A673 (cell line): ENCODE data around the gene FSTL4. TPM values are rescaled to one million over a fixed set of nuclear protein-coding genes. Genes with fewer than 3 reads are reported as not detected.

Experiments used
- BruUV-seq: library from RNA; stranded (reverse); fragments of 400-500 nt; replicated peaks from 2 replicates; lab custom pipeline; 2021; lab: Mats Ljungman, UMichigan
- CTCF ChIA-PET: fragments of 300-600 bp; sonication (Branson Sonifier 250); formaldehyde crosslinking; loops from one replicate; lab custom pipeline; 2022; ENCODE audit warnings: antibody characterized with exemption; lab: Charles Lee
- POLR2A ChIA-PET: fragments of 300-600 bp; sonication (Branson Sonifier 250); formaldehyde crosslinking; loops from one replicate; lab custom pipeline; 2022; ENCODE audit warnings: antibody characterized with exemption; ENCODE audit not compliant: low non-redundant PET; lab: Charles Lee
- DNase-seq: peaks from one replicate; pipeline ENCODE4 v3.0.0-alpha.2; 2015; ENCODE audit warnings: low spot score
- H3K27ac ChIP-seq: fragments of 200-600 bp; sonication (generic); 2 replicates; pipeline ENCODE4 v1.5.1; 2016; ENCODE audit warnings: mixed run types, low read depth, mild to moderate bottlenecking, mixed read lengths, antibody characterized with exemption, low read length; ENCODE audit not compliant: poor library complexity, severe bottlenecking
- H3K27me3 ChIP-seq: fragments of 200-600 bp; sonication (generic); replicated peaks from 2 replicates; pipeline ENCODE4 v1.6.1; 2017; ENCODE audit warnings: mixed run types, low read depth, mild to moderate bottlenecking, mixed read lengths, antibody characterized with exemption, low read length; ENCODE audit not compliant: insufficient read depth, poor library complexity
- H3K36me3 ChIP-seq: fragments of 200-600 bp; sonication (generic); 2 replicates; pipeline ENCODE4 v1.6.1; 2016; ENCODE audit warnings: mixed run types, mild to moderate bottlenecking, mixed read lengths, antibody characterized with exemption, low read length; ENCODE audit not compliant: insufficient read depth, poor library complexity, severe bottlenecking
- H3K4me1 ChIP-seq: fragments of 200-600 bp; sonication (generic); 2 replicates; pipeline ENCODE4 v1.6.1; 2017; ENCODE audit warnings: mixed run types, mild to moderate bottlenecking, mixed read lengths, antibody characterized with exemption, low read length; ENCODE audit not compliant: insufficient read depth, poor library complexity, severe bottlenecking
- H3K4me3 ChIP-seq: fragments of 200-600 bp; sonication (generic); 2 replicates; pipeline ENCODE4 v1.5.1; 2016; ENCODE audit warnings: low read depth, mixed run types, mild to moderate bottlenecking, mixed read lengths, low read length; ENCODE audit not compliant: poor library complexity, severe bottlenecking
- H3K9me3 ChIP-seq: fragments of 200-600 bp; sonication (generic); 2 replicates; pipeline ENCODE4 v1.6.1; 2016; ENCODE audit warnings: mixed run types, low read depth, mild to moderate bottlenecking, mixed read lengths, antibody characterized with exemption, low read length; ENCODE audit not compliant: poor library complexity, severe bottlenecking
- EZH2 ChIP-seq: fragments of 200-600 bp; sonication (generic); IDR thresholded peaks from 2 replicates; pipeline ENCODE4 v1.6.1; 2017; ENCODE audit warnings: borderline replicate concordance, low read depth, mild to moderate bottlenecking, mixed read lengths, antibody characterized with exemption, low read length; ENCODE audit not compliant: poor library complexity, severe bottlenecking
- intact Hi-C: fragments of 100-400 bp; cut with micrococcal nuclease; formaldehyde crosslinking; loops from one replicate; pipeline ENCODE4 v1.10.0; 2022; ENCODE audit not compliant: unreplicated experiment
- total RNA-seq: library from RNA; stranded (reverse); gene quantifications from 2 replicates; pipeline ENCODE4 v1.2.3, GENCODE V29; 2021
- TF ChIP-seq, protein P1 (sequence below): fragments of 300-800, 200-600 bp; sonication (generic); conservative IDR thresholded peaks from 2 replicates; pipeline ENCODE4 v1.5.1; 2017; ENCODE audit warnings: low read depth, mild to moderate bottlenecking, antibody characterized with exemption, low read length, moderate library complexity, mixed read lengths

The FSTL4 gene
- total RNA-seq, 1 experiment from 2014 or later = 0.86 TPM

DNA sequence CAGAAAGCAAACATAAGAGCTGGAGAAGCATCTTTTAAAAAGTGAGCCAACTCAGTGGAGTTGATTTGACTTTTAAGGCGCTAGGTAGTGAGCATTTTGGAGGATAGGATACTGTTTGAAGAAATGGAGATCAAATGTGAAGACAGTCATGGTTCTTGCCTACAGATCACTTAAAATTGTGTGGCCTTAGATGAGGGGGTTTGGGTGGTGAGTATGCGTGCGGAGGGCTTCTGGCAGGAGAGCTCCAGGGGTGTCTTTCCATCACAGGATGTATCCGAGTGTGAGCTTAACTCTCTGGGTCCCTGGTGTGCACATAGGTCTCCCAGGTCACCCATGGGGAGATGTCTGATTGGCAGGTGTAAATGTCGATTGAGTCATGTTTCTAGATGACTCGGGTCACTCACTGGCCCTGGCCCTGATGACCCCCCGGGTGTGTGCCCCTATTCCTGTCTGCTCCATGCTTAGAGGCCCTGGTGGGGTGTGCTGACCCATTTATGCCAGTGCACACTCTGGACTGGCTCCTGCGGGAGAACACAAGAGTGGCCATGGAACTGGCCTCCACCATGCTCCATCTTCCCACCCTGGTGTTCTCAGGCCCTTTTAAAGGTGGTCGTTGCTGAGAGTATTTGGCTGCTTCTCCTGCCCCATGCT is 274.4 kb downstream of the FSTL4 start:
- DNase-seq = no peak
- no peaks in the 10 kb centered on the region for H3K27me3 ChIP-seq
- ChIA-PET CTCF (no interaction called here), POLR2A (interaction anchor here (0.6 kb wide), 1 partner anchor 111 kb away, joined by 6 read pairs; no protein-coding TSS in a partner anchor)
- H3K4me3 ChIP-seq = no peak overlapping the region
- no peak overlapping the region for H3K27ac ChIP-seq
- intact Hi-C loops = no loop called here
- BruUV-seq = no TSS peak
- no peaks in the 10 kb centered on the region for H3K9me3 ChIP-seq
- TF ChIP-seq, protein P1, sequence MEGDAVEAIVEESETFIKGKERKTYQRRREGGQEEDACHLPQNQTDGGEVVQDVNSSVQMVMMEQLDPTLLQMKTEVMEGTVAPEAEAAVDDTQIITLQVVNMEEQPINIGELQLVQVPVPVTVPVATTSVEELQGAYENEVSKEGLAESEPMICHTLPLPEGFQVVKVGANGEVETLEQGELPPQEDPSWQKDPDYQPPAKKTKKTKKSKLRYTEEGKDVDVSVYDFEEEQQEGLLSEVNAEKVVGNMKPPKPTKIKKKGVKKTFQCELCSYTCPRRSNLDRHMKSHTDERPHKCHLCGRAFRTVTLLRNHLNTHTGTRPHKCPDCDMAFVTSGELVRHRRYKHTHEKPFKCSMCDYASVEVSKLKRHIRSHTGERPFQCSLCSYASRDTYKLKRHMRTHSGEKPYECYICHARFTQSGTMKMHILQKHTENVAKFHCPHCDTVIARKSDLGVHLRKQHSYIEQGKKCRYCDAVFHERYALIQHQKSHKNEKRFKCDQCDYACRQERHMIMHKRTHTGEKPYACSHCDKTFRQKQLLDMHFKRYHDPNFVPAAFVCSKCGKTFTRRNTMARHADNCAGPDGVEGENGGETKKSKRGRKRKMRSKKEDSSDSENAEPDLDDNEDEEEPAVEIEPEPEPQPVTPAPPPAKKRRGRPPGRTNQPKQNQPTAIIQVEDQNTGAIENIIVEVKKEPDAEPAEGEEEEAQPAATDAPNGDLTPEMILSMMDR = no peak
- TF ChIP-seq EZH2 = no peak
- no peaks in the 10 kb centered on the region for H3K36me3 ChIP-seq
- no peaks in the 10 kb centered on the region for H3K4me1 ChIP-seq

DNA sequence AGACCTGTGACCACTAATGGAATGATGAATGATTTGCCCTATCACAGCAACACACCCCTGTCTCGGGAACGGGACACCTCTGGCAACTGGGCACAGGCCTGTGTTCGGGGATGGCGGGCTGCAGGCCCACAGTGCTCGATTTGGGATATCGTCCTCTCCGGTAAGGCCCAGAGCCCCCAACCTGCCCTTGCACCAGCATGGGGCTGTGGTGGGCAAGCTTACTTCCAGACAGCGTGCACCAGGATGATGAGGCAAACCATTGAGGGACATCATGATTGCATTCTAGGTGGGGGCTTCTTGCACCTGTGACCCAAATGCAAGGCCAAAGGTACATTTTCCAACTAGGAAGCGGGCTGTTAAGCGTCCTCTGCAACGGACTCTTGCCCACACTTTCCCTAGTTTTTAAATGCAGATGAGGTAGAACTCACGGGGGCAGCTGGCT is 275.4 kb downstream of the FSTL4 start:
- H3K4me1 ChIP-seq = no peaks in the 10 kb centered on the region
- ChIA-PET POLR2A (no interaction called here), CTCF (no interaction called here)
- DNase-seq = no peak
- H3K4me3 ChIP-seq = no peak overlapping the region
- no peak overlapping the region for H3K27ac ChIP-seq
- H3K27me3 ChIP-seq = no peaks in the 10 kb centered on the region
- no peaks in the 10 kb centered on the region for H3K9me3 ChIP-seq
- intact Hi-C loops = no loop called here
- no peak for TF ChIP-seq EZH2
- TF ChIP-seq, protein P1 = no peak
- no peaks in the 10 kb centered on the region for H3K36me3 ChIP-seq
- no TSS peak for BruUV-seq

DNA sequence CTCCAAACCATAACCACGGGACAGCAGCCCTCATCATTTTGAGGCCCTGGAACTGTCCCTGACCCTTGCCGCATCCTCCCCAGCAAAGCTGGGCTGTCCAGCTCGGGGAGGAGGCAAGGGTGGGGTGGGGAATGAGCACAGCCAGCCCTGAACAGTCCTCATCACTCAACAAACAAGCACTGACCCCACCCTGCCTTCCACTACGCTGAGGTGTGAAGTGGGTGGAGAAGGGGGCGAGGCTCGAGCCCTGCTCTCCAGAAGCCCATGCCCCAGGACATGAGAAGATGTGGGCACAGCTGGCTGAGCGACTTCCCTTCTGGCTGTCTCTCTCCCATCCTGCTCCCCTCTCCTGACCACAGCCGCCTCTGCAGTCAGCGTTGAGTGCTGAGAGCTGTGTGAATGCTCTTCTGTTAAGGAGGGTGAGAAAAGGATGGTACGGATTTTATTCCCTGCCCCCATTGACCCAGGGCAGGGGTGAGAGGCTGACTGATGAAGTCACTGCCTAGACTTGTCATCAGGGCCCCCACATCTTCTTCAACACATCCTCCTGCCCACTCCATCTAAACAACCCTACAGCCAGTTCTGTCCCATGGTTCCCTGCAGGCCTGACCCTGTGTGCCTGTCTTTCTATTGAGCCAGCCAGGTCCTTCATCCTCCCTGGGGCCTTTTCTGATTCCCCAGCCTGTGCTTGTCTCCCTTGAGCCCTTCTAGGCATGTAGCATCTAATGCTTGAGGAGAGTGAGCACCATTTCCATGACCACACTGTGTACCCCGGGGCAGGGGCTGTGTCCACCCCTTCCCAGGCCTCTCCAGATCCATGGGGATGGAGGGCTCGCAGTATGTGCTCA is 276.0 kb downstream of the FSTL4 start:
- intact Hi-C loops = no loop called here
- CTCF ChIA-PET = no interaction called here
- H3K36me3 ChIP-seq = no peaks in the 10 kb centered on the region
- no TSS peak for BruUV-seq
- no peaks in the 10 kb centered on the region for H3K27me3 ChIP-seq
- POLR2A ChIA-PET = no interaction called here
- no peak overlapping the region for H3K27ac ChIP-seq
- DNase-seq = no peak
- no peaks in the 10 kb centered on the region for H3K4me1 ChIP-seq
- no peak for TF ChIP-seq EZH2
- TF ChIP-seq, protein P1 = no peak
- H3K9me3 ChIP-seq = no peaks in the 10 kb centered on the region
- H3K4me3 ChIP-seq = no peak overlapping the region
